IPS-11a (cell line): ENCODE data around the gene CREB3L1.

ENCODE experiments used
- H3K4me3 ChIP-seq: one replicate; pipeline ENCODE4 v1.5.1; 2013; ENCODE audit warnings: low read depth, low read length, control low read depth

Gene CREB3L1

DNA sequence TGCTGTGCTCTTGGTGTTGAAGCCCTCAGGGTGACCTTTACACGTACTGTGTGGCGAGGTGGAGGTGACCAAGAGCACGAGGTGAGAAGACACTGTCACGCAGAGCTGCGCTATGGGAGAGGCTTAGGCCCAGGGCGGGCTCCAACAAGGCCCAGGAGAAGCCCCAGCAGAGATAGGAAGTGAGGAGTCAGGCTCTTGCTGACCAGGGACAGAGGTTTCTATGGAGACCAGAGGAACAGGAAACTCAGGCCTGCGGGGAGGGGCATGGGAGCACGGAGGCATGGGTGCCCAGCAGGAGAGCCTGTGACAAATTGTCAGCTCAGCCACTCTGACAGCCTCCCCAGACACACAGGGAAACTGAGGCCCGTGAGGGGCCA, 85.6 kb downstream of the CREB3L1 start:
- H3K4me3 ChIP-seq = no peak overlapping the region

GRCh38 chr11:46363455-46364005, 86.1 kb downstream of the CREB3L1 start:
- no peak overlapping the region for H3K4me3 ChIP-seq

DNA sequence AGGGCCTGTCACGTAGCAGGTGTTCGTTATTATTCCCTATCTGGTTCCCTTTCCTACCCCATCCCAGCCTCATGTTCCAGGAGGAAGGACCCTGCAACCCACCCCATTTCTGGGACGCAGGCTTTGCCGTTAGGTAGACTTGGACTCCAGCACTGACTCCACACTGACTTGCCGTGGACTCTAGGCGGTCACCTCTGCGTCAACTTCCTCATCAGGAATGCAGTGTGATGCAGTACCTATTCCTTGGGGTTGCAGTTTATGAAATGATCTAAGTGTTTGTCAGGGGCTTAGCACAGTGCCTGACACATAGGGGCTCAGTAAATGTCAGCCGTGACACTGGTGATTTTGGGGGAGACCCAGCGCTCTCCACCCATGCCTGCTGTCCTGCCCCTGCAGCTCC, 86.6 kb downstream of the CREB3L1 start:
- no peak overlapping the region for H3K4me3 ChIP-seq

DNA sequence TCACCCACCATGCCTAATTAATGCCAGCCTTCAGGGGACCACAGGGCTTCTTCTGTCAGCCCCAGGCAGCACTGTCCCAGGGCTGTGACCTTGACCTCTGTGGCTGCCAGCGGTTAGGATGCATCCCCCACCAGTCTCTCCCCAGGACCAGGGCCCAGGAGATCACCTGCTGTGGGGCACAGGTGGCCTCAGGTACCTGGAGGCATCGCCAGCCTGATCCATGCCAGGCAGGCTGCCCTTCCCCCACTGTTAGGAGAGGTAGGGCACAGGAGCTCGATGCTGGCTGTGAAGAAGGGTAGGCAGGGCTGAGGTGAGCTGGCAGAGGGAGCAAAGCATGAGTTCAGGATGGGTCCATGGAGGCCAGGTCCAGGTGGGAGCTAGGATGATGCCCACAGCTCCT, 87.3 kb downstream of the CREB3L1 start:
- no peak overlapping the region for H3K4me3 ChIP-seq

- H3K4me3 ChIP-seq = no peak overlapping the region
These were observed 88.8 kb downstream of the CREB3L1 start for GRCh38 chr11:46366260-46366659.

DNA sequence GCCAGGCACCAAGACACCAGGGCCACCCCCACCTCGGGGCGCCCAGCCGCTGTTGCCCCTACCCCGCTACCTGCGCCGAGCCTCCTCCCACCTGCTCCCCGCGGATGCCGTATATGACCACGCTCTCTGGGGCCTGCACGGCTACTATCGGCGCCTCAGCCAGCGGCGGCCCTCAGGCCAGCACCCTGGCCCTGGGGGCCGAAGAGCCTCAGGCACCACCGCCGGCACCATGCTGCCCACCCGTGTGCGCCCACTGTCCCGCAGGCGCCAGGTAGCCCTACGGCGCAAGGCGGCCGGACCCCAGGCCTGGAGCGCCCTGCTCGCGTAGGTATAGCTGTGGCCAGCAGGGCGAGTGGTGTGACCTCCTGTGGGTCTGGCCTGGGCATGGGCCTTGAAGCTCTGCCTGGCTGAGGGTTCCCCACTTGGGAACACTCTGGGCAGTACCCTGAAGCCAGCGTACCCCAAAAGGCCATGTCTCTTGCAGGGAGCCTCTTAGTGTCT, 89.2 kb downstream of the CREB3L1 start:
- no peak overlapping the region for H3K4me3 ChIP-seq

DNA sequence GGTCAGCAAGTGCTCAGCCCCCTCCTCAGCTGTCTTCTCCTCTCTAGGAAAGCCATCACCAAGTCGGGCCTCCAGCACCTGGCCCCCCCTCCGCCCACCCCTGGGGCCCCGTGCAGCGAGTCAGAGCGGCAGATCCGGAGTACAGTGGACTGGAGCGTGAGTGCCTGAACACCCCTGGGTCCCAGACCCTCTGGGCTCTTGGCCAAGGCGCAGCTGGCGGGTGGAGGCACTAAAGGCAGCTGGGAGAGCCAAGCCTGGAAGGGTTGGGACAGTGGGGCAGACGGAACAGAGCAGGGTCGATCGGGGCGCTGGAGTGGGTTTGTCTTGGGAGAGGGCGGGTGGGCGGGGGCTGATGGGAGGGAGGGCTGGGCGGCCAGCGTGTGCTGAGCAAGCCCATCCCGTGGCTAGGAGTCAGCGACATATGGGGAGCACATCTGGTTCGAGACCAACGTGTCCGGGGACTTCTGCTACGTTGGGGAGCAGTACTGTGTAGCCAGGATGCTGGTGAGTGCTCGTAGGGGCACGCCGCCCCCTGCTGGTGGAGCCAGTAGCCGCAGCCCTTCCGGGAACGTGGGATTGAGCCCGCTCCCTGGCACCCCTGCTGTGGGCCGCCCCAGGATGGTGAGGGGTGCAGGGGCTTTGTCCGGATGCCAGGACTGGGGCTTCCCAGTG, 89.9 kb downstream of the CREB3L1 start:
- H3K4me3 ChIP-seq = no peak overlapping the region

DNA sequence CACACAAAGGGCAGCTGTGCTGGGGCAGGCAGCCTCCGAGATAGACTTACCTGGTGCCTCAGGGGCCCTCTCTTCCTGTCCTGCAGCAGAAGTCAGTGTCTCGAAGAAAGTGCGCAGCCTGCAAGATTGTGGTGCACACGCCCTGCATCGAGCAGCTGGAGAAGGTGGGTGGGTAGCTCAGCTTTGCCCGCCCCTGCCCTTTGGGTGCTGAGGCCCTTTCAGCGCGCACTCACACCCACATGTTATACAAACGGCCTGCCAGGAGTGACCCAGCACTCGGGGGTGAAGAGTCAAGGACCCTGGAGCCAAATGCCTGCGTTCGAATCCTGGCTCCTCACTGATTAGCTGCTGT, 90.4 kb downstream of the CREB3L1 start:
- H3K4me3 ChIP-seq = no peak overlapping the region

DNA sequence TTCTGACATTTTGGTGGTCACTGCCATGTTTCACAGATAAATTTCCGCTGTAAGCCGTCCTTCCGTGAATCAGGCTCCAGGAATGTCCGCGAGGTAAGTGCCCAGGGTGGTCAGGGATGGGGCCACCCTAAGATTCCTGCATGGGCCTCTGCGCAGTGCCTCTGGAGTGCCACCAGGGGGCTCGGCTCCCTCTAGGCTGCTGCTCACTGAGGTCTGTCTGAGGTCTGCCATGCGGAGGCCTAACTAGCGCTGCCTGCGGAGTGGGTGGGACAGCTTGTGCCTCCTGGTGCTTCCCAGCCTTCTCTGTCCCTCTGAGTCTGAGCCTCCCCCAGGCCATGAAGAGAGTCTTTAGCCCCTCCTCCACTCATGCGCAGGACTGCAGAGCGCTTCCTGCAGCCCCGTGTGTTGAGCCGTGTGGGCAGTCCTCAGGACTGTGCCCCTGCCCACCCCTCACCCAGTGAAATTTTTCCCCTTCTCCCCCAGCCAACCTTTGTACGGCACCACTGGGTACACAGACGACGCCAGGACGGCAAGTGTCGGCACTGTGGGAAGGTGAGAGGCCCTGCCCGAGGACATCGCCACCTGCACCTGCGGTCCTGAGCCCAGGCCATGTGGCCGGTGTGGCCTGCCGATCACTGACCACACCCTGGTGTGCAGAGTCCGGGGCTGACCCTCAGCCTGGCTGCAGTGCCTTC, 92.1 kb downstream of the CREB3L1 start:
- H3K4me3 ChIP-seq = no peak overlapping the region

DNA sequence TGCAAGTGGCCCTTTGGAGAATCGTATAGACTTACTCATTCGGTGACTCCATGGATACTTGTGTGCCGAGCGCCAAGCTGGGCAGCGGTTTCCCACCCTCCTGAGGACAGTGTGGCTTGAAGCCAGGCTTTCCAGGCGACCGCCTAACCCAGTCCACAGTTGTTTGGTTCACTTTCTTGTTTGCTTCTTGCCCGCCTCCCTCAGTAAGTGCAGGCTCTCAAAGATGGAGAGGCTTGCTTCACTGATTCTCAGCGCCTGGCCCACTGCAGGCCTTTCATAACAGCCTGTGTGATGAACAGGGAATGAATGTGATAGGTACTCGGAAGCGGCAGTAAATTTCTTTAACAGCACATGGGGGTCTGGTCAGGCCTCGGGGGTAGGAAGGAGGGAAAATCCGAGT, 92.8 kb downstream of the CREB3L1 start:
- no peak overlapping the region for H3K4me3 ChIP-seq
